ENCODE measurements around the gene UFSP2.
"Not testable (repeated sequence)": the region's sequence is repeated elsewhere in the genome, so short reads cannot be mapped to it uniquely, and the experiment has no call there.

Gene UFSP2

GRCh38 chr4:185369731-185370130 lies 56.0 kb downstream of the UFSP2 start:
- H3K36me3 ChIP-seq (replicated peaks) = no peaks in the 10 kb centered on the region
- H3K27me3 ChIP-seq (ENCODE audit: low read depth) = no peaks in the 10 kb centered on the region
- DNase-seq (ENCODE audit: low spot score in 2 of 2) = peak in 1 of 2 experiments; percentile 18
- H3K4me3 ChIP-seq = no peak overlapping the region
- in situ Hi-C loops (cut with MboI; ENCODE audit: low sequenced_read_pairs) = no loop called here
- H3K9me3 ChIP-seq = no peaks in the 10 kb centered on the region
- H3K4me1 ChIP-seq = peaks cover 21% of the 10 kb centered on the region

- Histone ChIP-seq H3K9me3 (no peaks in the 10 kb centered on the region), H3K36me3 (replicated peaks) (no peaks in the 10 kb centered on the region), H3K27me3 (ENCODE audit: low read depth) (no peaks in the 10 kb centered on the region), H3K4me1 (peaks cover 11% of the 10 kb centered on the region), H3K4me3 (no peak overlapping the region)
- no peak for DNase-seq (ENCODE audit: low spot score in 2 of 2)
- in situ Hi-C loops (cut with MboI; ENCODE audit: low sequenced_read_pairs) = no loop called here
Measured at GRCh38 chr4:185364886-185365285, 60.9 kb downstream of the UFSP2 start.

- Histone ChIP-seq H3K9me3 (no peaks in the 10 kb centered on the region), H3K27me3 (ENCODE audit: low read depth) (no peaks in the 10 kb centered on the region), H3K4me3 (no peak overlapping the region), H3K4me1 (peaks cover 5% of the 10 kb centered on the region; the same call in 1 of the 2 replicates), H3K36me3 (replicated peaks) (no peaks in the 10 kb centered on the region)
- in situ Hi-C loops (cut with MboI; ENCODE audit: low sequenced_read_pairs) = no loop called here
- no peak for DNase-seq (ENCODE audit: low spot score in 2 of 2)
Measured at GRCh38 chr4:185363251-185363650, 62.5 kb downstream of the UFSP2 start.

GRCh38 chr4:185362570-185362969 lies 63.2 kb downstream of the UFSP2 start:
- DNase-seq (ENCODE audit: low spot score in 2 of 2); H3K9me3 ChIP-seq; H3K36me3 ChIP-seq (replicated peaks); in situ Hi-C loops (cut with MboI; ENCODE audit: low sequenced_read_pairs); H3K4me3 ChIP-seq; H3K4me1 ChIP-seq; H3K27me3 ChIP-seq (ENCODE audit: low read depth): not testable (repeated sequence)

GRCh38 chr4:185361872-185362271 lies 63.9 kb downstream of the UFSP2 start:
- DNase-seq (ENCODE audit: low spot score in 2 of 2) = no peak
- Histone ChIP-seq H3K27me3 (ENCODE audit: low read depth) (no peaks in the 10 kb centered on the region), H3K4me3 (no peak overlapping the region), H3K36me3 (replicated peaks) (no peaks in the 10 kb centered on the region; the same call in 1 of the 2 replicates), H3K9me3 (no peaks in the 10 kb centered on the region), H3K4me1 (peaks cover 5% of the 10 kb centered on the region; the same call in 1 of the 2 replicates)
- in situ Hi-C loops (cut with MboI; ENCODE audit: low sequenced_read_pairs) = no loop called here

GRCh38 chr4:185359767-185360446 lies 65.9 kb downstream of the UFSP2 start:
- no peaks in the 10 kb centered on the region for H3K4me1 ChIP-seq
- no peaks in the 10 kb centered on the region for H3K9me3 ChIP-seq
- no peaks in the 10 kb centered on the region; the same call in 1 of the 2 replicates for H3K27me3 ChIP-seq (ENCODE audit: low read depth)
- H3K36me3 ChIP-seq (replicated peaks) = no peaks in the 10 kb centered on the region; the same call in 1 of the 2 replicates
- H3K4me3 ChIP-seq = no peak overlapping the region
- DNase-seq (ENCODE audit: low spot score in 2 of 2) = no peak
- in situ Hi-C loops (cut with MboI; ENCODE audit: low sequenced_read_pairs) = no loop called here

GRCh38 chr4:185358959-185359358 lies 66.8 kb downstream of the UFSP2 start:
- H3K4me1 ChIP-seq = no peaks in the 10 kb centered on the region
- in situ Hi-C loops (cut with MboI; ENCODE audit: low sequenced_read_pairs) = no loop called here
- no peaks in the 10 kb centered on the region for H3K9me3 ChIP-seq
- no peaks in the 10 kb centered on the region; the same call in 1 of the 2 replicates for H3K36me3 ChIP-seq (replicated peaks)
- no peak for DNase-seq (ENCODE audit: low spot score in 2 of 2)
- no peaks in the 10 kb centered on the region; the same call in 1 of the 2 replicates for H3K27me3 ChIP-seq (ENCODE audit: low read depth)
- H3K4me3 ChIP-seq = no peak overlapping the region

- in situ Hi-C loops (cut with MboI; ENCODE audit: low sequenced_read_pairs) = no loop called here
- no peaks in the 10 kb centered on the region; the same call in 1 of the 2 replicates for H3K36me3 ChIP-seq (replicated peaks)
Measured at GRCh38 chr4:185358514-185358913, 67.2 kb downstream of the UFSP2 start.

GRCh38 chr4:185357733-185358440 lies 67.9 kb downstream of the UFSP2 start:
- no peaks in the 10 kb centered on the region for H3K9me3 ChIP-seq
- DNase-seq (ENCODE audit: low spot score in 2 of 2) = no peak
- no peaks in the 10 kb centered on the region; the same call in 1 of the 2 replicates for H3K27me3 ChIP-seq (ENCODE audit: low read depth)
- in situ Hi-C loops (cut with MboI; ENCODE audit: low sequenced_read_pairs) = no loop called here
- no peak overlapping the region for H3K4me3 ChIP-seq
- no peaks in the 10 kb centered on the region; the same call in 1 of the 2 replicates for H3K36me3 ChIP-seq (replicated peaks)
- H3K4me1 ChIP-seq = no peaks in the 10 kb centered on the region

More at GRCh38 chr4:185358514-185358913, 67.2 kb downstream of the UFSP2 start:
- no peaks in the 10 kb centered on the region; the same call in 1 of the 2 replicates for H3K27me3 ChIP-seq (ENCODE audit: low read depth)
- no peaks in the 10 kb centered on the region for H3K4me1 ChIP-seq
- H3K9me3 ChIP-seq = no peaks in the 10 kb centered on the region
- DNase-seq (ENCODE audit: low spot score in 2 of 2) = no peak
- H3K4me3 ChIP-seq = no peak overlapping the region

- H3K36me3 ChIP-seq (replicated peaks) = no peaks in the 10 kb centered on the region; the same call in 1 of the 2 replicates
- no peaks in the 10 kb centered on the region for H3K4me1 ChIP-seq
- in situ Hi-C loops (cut with MboI; ENCODE audit: low sequenced_read_pairs) = no loop called here
- DNase-seq (ENCODE audit: low spot score in 2 of 2) = no peak
- H3K9me3 ChIP-seq = no peaks in the 10 kb centered on the region
- H3K4me3 ChIP-seq = no peak overlapping the region
- no peaks in the 10 kb centered on the region; the same call in 1 of the 2 replicates for H3K27me3 ChIP-seq (ENCODE audit: low read depth)
Measured at GRCh38 chr4:185357211-185357610, 68.6 kb downstream of the UFSP2 start.

GRCh38 chr4:185352741-185353140 lies 73.0 kb downstream of the UFSP2 start:
- H3K36me3 ChIP-seq (replicated peaks) = no peaks in the 10 kb centered on the region; the same call in none of the 2 replicates
- H3K27me3 ChIP-seq (ENCODE audit: low read depth) = no peaks in the 10 kb centered on the region; the same call in 1 of the 2 replicates
- in situ Hi-C loops (cut with MboI; ENCODE audit: low sequenced_read_pairs) = no loop called here
- H3K4me1 ChIP-seq = no peaks in the 10 kb centered on the region
- H3K9me3 ChIP-seq = no peaks in the 10 kb centered on the region
- no peak for DNase-seq (ENCODE audit: low spot score in 2 of 2)
- no peak overlapping the region for H3K4me3 ChIP-seq

- Histone ChIP-seq H3K4me3 (no peak overlapping the region), H3K27me3 (ENCODE audit: low read depth) (no peaks in the 10 kb centered on the region; the same call in 1 of the 2 replicates), H3K4me1 (no peaks in the 10 kb centered on the region), H3K9me3 (no peaks in the 10 kb centered on the region), H3K36me3 (replicated peaks) (no peaks in the 10 kb centered on the region; the same call in 1 of the 2 replicates)
- DNase-seq (ENCODE audit: low spot score in 2 of 2) = no peak
- in situ Hi-C loops (cut with MboI; ENCODE audit: low sequenced_read_pairs) = no loop called here
Measured at GRCh38 chr4:185352202-185352601, 73.6 kb downstream of the UFSP2 start.

- DNase-seq (ENCODE audit: low spot score in 2 of 2) = no peak
- no peak overlapping the region for H3K4me3 ChIP-seq
- no peaks in the 10 kb centered on the region; the same call in 1 of the 2 replicates for H3K27me3 ChIP-seq (ENCODE audit: low read depth)
- no peaks in the 10 kb centered on the region for H3K9me3 ChIP-seq
- in situ Hi-C loops (cut with MboI; ENCODE audit: low sequenced_read_pairs) = no loop called here
- no peaks in the 10 kb centered on the region; the same call in none of the 2 replicates for H3K36me3 ChIP-seq (replicated peaks)
- no peaks in the 10 kb centered on the region for H3K4me1 ChIP-seq
Measured at GRCh38 chr4:185351691-185352090, 74.1 kb downstream of the UFSP2 start.

Data from HAP-1 (cell line).